Activated effector memory CD4-positive, alpha-beta T cell treated with Interleukin-2 at 50 U/mL for 16 hours (primary cell): ENCODE data around the gene RHOH.

ENCODE experiments used
- DNase-seq: peaks from one replicate; pipeline ENCODE4 v3.0.0-alpha.2; 2020

The RHOH gene

GRCh38 chr4:40209401-40209800, 12.6 kb downstream of the RHOH start:
- DNase-seq, result no peak

- DNase-seq, result no peak
Observed at GRCh38 chr4:40210776-40211175, 13.9 kb downstream of the RHOH start.

GRCh38 chr4:40211224-40212185, 14.7 kb downstream of the RHOH start:
- no peak for DNase-seq

GRCh38 chr4:40212674-40213527, 16.1 kb downstream of the RHOH start:
- DNase-seq, result no peak

GRCh38 chr4:40214038-40214437, 17.2 kb downstream of the RHOH start:
- peak; percentile 42 for DNase-seq

- no peak for DNase-seq
Observed at GRCh38 chr4:40214661-40215418, 18.0 kb downstream of the RHOH start.

- no peak for DNase-seq
Observed at GRCh38 chr4:40216622-40217366, 20.0 kb downstream of the RHOH start.

- DNase-seq, result no peak
Observed at GRCh38 chr4:40221744-40222143, 24.9 kb downstream of the RHOH start.

GRCh38 chr4:40223343-40223742, 26.5 kb downstream of the RHOH start:
- DNase-seq, result no peak

- DNase-seq, result no peak
Observed at GRCh38 chr4:40224432-40224831, 27.6 kb downstream of the RHOH start.

GRCh38 chr4:40225497-40225896, 28.7 kb downstream of the RHOH start:
- no peak for DNase-seq

- DNase-seq, result no peak
Observed at GRCh38 chr4:40227284-40227683, 30.5 kb downstream of the RHOH start.

- no peak for DNase-seq
Observed at GRCh38 chr4:40228497-40229365, 31.9 kb downstream of the RHOH start.

GRCh38 chr4:40231316-40231863, 34.6 kb downstream of the RHOH start:
- DNase-seq, result no peak

- no peak for DNase-seq
Observed at GRCh38 chr4:40232610-40233009, 35.8 kb downstream of the RHOH start.

- no peak for DNase-seq
Observed at GRCh38 chr4:40233227-40233626, 36.4 kb downstream of the RHOH start.

- no peak for DNase-seq
Observed at GRCh38 chr4:40234519-40235039, 37.7 kb downstream of the RHOH start.

- DNase-seq, result no peak
Observed at GRCh38 chr4:40238008-40238699, 41.3 kb downstream of the RHOH start.

- DNase-seq, result peak; percentile 70
Observed at GRCh38 chr4:40238700-40239548, 42.1 kb downstream of the RHOH start.
